Ovary (tissue), 9 donors: Measurements from ENCODE around the gene SIGLEC8. TPM values are rescaled to one million over a fixed set of nuclear protein-coding genes. Genes with fewer than 3 reads are reported as not detected.

Experiments used
- DNase-seq, 5 donors: peaks; one replicate each; pipeline ENCODE4 v3.0.0-alpha.2; 2019 to 2020
- H3K27ac ChIP-seq, 2 donors: fragments of 200-600 bp; one replicate each; pipeline versions ENCODE4 v1.5.1 to v1.8.0; 2019 to 2022
- H3K27me3 ChIP-seq: fragments of 200-600 bp; one replicate; pipeline ENCODE4 v1.8.0; 2022
- H3K36me3 ChIP-seq: fragments of 200-600 bp; sonication (generic); one replicate; pipeline ENCODE4 v1.5.1; 2019
- H3K4me1 ChIP-seq: one replicate; pipeline ENCODE4 v1.8.1; 2013; ENCODE audit warnings: mild to moderate bottlenecking, moderate library complexity; ENCODE audit not compliant: insufficient read depth
- H3K4me3 ChIP-seq: fragments of 200-600 bp; sonication (generic); one replicate; pipeline ENCODE4 v1.5.1; 2017
- H3K9me3 ChIP-seq, 2 donors: fragments of 200-600 bp in 1 of 2; sonication (generic) in 1 of 2; one replicate each; pipeline versions ENCODE4 v1.5.1 to v1.8.1; 2013 to 2019; ENCODE audit warnings: mild to moderate bottlenecking in 1 of 2, moderate library complexity in 1 of 2
- EP300 ChIP-seq: sonication (generic); formaldehyde crosslinking; IDR thresholded peaks from one replicate; pipeline ENCODE4 v1.6.1; 2017; ENCODE audit warnings: antibody characterized with exemption
- POLR2A ChIP-seq: fragments of 450-650 bp; IDR thresholded peaks from one replicate; pipeline ENCODE4 v1.6.1; 2017; ENCODE audit warnings: antibody characterized with exemption, mild to moderate bottlenecking, moderate library complexity
- WGBS, 3 donors: extraction: QIAGEN DNeasy Blood & Tissue Kit in 1 of 3; methylation state at CpG; one replicate each; pipeline versions ENCODE4 v1.1.5 to v1.1.7; 2013 to 2017; 5-methylcytosine and 5-hydroxymethylcytosine counted together
- intact Hi-C, 4 donors: fragments of 100-400 bp; cut with DNase I; formaldehyde crosslinking; loops; one replicate each; pipeline versions ENCODE4 v1.11.0 to v1.15.1; 2022 to 2023
- polyA plus RNA-seq, 2 donors: library from polyadenylated mRNA; stranded (reverse); fragments of 200-250 nt in 1 of 2; fragments of 350-450 nt in 1 of 2; fragmentation: Illumina TruSeq in 1 of 2; extraction: RNeasy Lipid Tissue Mini Kit (QIAGEN cat#74804) in 1 of 2; gene quantifications; one replicate each; pipeline ENCODE4 v1.2.3, GENCODE V29; 2013 to 2014
- total RNA-seq, 7 donors: library from RNA; depleted of rRNA in 2 of 7; stranded (reverse); fragments of >200 nt in 2 of 7; fragmentation: NEBNext Ultra II Directional in 3 of 7; extraction: Animal tissue kit (Norgen Biotek cat#: 25700) in 3 of 7; gene quantifications; one replicate each; pipeline versions ENCODE4 v1.1.0 to v1.2.4, GENCODE V29; 2016 to 2023
- TF ChIP-seq, protein P1 (sequence below), 3 donors: fragments of 450-650 bp in 2 of 3; fragments of 200-600 bp in 1 of 3; IDR thresholded peaks; one replicate each; pipeline versions ENCODE4 v1.5.1 to v1.8.0; 2016 to 2022; ENCODE audit warnings: antibody characterized with exemption in 3 of 3, mild to moderate bottlenecking in 1 of 3
- donor health status: DM: no; HTN: no; CAD: no; lungs with moderate emphysema.
- donor health status: DM: no; HTN: no; CAD: no.
- donor health status: Bipolar disorder and iron deficiency.
- donor health status: DM: yes; HTN: yes; CAD: no.
- donor health status: DM: no; HTN: no; CAD: no.
- donor health status: DM: yes; HTN: yes; CAD: no.

SIGLEC8 gene
- total and polyA plus RNA-seq, 9 donors = 0.05 to 1.6 (median 0.92) TPM; not detected in 2

- no peaks in the 10 kb centered on the region for H3K27me3 ChIP-seq
- H3K4me3 ChIP-seq = no peak overlapping the region
- no peaks in the 10 kb centered on the region for H3K36me3 ChIP-seq
- H3K4me1 ChIP-seq = no peaks in the 10 kb centered on the region
- TF ChIP-seq POLR2A (no peak), EP300 (no peak)
- TF ChIP-seq, protein P1, sequence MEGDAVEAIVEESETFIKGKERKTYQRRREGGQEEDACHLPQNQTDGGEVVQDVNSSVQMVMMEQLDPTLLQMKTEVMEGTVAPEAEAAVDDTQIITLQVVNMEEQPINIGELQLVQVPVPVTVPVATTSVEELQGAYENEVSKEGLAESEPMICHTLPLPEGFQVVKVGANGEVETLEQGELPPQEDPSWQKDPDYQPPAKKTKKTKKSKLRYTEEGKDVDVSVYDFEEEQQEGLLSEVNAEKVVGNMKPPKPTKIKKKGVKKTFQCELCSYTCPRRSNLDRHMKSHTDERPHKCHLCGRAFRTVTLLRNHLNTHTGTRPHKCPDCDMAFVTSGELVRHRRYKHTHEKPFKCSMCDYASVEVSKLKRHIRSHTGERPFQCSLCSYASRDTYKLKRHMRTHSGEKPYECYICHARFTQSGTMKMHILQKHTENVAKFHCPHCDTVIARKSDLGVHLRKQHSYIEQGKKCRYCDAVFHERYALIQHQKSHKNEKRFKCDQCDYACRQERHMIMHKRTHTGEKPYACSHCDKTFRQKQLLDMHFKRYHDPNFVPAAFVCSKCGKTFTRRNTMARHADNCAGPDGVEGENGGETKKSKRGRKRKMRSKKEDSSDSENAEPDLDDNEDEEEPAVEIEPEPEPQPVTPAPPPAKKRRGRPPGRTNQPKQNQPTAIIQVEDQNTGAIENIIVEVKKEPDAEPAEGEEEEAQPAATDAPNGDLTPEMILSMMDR (IDR thresholded peaks at IDR 0.05) = no peak
- DNase-seq = no peak
- intact Hi-C loops = loop anchor here in 3 of 4 donors (5.0 to 10.0 kb wide), 3 partner anchors 183 to 313 kb away; no protein-coding TSS in a partner anchor
- no peaks in the 10 kb centered on the region for H3K9me3 ChIP-seq
- H3K27ac ChIP-seq = no peak overlapping the region
- 44 to 63% (median 52%) methylated on average over 1 of the region's 1 CpG for WGBS, 3 donors
These were observed 13.3 kb upstream of the SIGLEC8 start for GRCh38 chr19:51471527-51471926.

DNA sequence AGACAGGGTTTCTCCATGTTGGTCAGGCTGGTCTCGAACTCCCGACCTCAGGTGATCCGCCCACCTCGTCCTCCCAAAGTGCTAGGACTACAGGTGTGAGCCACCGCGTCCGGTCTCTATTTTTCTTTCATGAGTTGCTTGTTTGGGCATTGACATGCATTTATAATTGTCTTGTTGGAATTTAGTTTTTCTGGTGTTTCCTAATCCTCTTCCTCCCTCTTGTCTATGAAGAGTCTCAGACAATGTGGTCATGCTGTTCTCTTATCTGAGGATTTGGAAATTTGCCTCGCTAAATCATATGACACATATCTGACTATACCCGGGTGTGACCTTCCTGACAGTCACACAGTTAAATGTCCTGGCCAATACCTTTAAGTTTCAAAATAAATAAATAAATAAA, 12.7 kb upstream of the SIGLEC8 start:
- no peaks in the 10 kb centered on the region for H3K36me3 ChIP-seq
- H3K9me3 ChIP-seq = no peaks in the 10 kb centered on the region
- TF ChIP-seq, protein P1 (IDR thresholded peaks at IDR 0.05) = no peak
- TF ChIP-seq POLR2A = no peak
- no peak for TF ChIP-seq EP300
- no peak overlapping the region for H3K4me3 ChIP-seq
- H3K27ac ChIP-seq = no peak overlapping the region
- no peaks in the 10 kb centered on the region for H3K27me3 ChIP-seq
- WGBS, 3 donors = 73 to 80% (median 79%) methylated on average over 9 of the region's 9 CpGs
- H3K4me1 ChIP-seq = no peaks in the 10 kb centered on the region
- intact Hi-C loops = loop anchor here in 3 of 4 donors (5.0 to 10.0 kb wide), 3 partner anchors 184 to 314 kb away; no protein-coding TSS in a partner anchor
- no peak for DNase-seq

DNA sequence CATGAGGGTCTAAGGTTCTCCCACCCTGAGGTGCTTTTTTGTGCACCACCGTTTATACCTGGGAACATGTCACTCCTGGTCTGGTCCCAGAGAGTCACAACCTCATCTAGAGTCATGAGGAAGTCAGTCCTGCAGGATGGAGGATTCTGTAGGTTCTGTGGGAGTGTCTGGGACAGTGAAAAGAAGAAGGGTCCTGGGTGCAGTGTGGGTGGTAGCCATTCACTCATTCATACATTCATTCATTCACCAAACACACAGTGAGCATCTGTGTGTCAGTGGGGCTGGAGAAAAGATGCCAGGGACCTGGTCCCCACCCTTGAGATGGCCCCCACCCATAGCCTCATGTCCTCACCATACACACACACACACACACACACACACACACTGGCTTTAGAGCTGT, 11.4 kb upstream of the SIGLEC8 start:
- WGBS, 3 donors = 46 to 58% (median 53%) methylated on average over 1 of the region's 1 CpG
- no peak for DNase-seq
- no peak overlapping the region for H3K27ac ChIP-seq
- no peaks in the 10 kb centered on the region for H3K27me3 ChIP-seq
- no peaks in the 10 kb centered on the region for H3K9me3 ChIP-seq
- intact Hi-C loops = loop anchor here (5.0 to 10.0 kb wide), 3 partner anchors 185 to 315 kb away; no protein-coding TSS in a partner anchor
- no peak overlapping the region for H3K4me3 ChIP-seq
- H3K36me3 ChIP-seq = no peaks in the 10 kb centered on the region
- H3K4me1 ChIP-seq = no peaks in the 10 kb centered on the region
- TF ChIP-seq POLR2A (no peak), EP300 (no peak)
- TF ChIP-seq, protein P1 (IDR thresholded peaks at IDR 0.05) = no peak

- 39 to 46% (median 39%) methylated on average over 4 of the region's 4 CpGs for WGBS, 3 donors
- no peaks in the 10 kb centered on the region for H3K36me3 ChIP-seq
- no peak for DNase-seq
These were observed 10.9 kb upstream of the SIGLEC8 start for GRCh38 chr19:51469162-51469561.

More at GRCh38 chr19:51469162-51469561, 10.9 kb upstream of the SIGLEC8 start:
- Histone ChIP-seq H3K4me1 (no peaks in the 10 kb centered on the region), H3K9me3 (no peaks in the 10 kb centered on the region), H3K4me3 (no peak overlapping the region), H3K27me3 (no peaks in the 10 kb centered on the region), H3K27ac (no peak overlapping the region)
- intact Hi-C loops = loop anchor here in 1 of 4 donors (10.0 kb wide), 1 partner anchor 186 kb away; no protein-coding TSS in a partner anchor
- no peak for TF ChIP-seq EP300
- TF ChIP-seq POLR2A = no peak
- TF ChIP-seq, protein P1 (IDR thresholded peaks at IDR 0.05) = no peak
